K562 (cell line): ENCODE measurements around the gene PRKAR2B. TPM values are rescaled to one million over a fixed set of nuclear protein-coding genes. Genes with fewer than 3 reads are reported as not detected.

Experiments used
- ASH1L ChIP-seq: fragments of 450-650 bp; IDR thresholded peaks from 2 replicates; pipeline ENCODE4 v1.6.1; 2018; ENCODE audit warnings: borderline replicate concordance, mild to moderate bottlenecking, low read depth; ENCODE audit not compliant: partially characterized antibody
- BRD4 ChIP-seq: fragments of 200-600 bp; sonication (generic); IDR thresholded peaks from 2 replicates; pipeline ENCODE4 v1.6.1; 2017; ENCODE audit warnings: inconsistent platforms
- CBFA2T2 ChIP-seq: fragments of 450-650 bp; conservative IDR thresholded peaks from 2 replicates; pipeline ENCODE4 v1.6.1; 2017; ENCODE audit warnings: mild to moderate bottlenecking
- ELF1 ChIP-seq: fragments of 200-800 bp; sonication (Bioruptor generic); IDR thresholded peaks from 2 replicates; pipeline ENCODE4 v1.6.1; 2016; ENCODE audit warnings: missing genetic modification characterization, missing compliant biosample characterization
- ERF ChIP-seq: fragments of 450-650 bp; formaldehyde crosslinking; IDR thresholded peaks from 2 replicates; pipeline ENCODE4 v1.4.0; 2020; ENCODE audit warnings: mild to moderate bottlenecking, mixed read lengths
- GABPA ChIP-seq: fragments of 200-800 bp; sonication (Bioruptor generic); conservative IDR thresholded peaks from 2 replicates; pipeline ENCODE4 v1.6.1; 2016; ENCODE audit warnings: low read depth, missing genetic modification characterization, missing compliant biosample characterization
- GMEB1 ChIP-seq: fragments of 250-450 bp; sonication (Bioruptor Pico); IDR thresholded peaks from 2 replicates; pipeline ENCODE4 v1.4.0; 2020; ENCODE audit warnings: mild to moderate bottlenecking
- KAT7 ChIP-seq: sonication (generic); formaldehyde crosslinking; IDR thresholded peaks from 2 replicates; pipeline ENCODE4 v1.8.0; 2022; ENCODE audit warnings: missing genetic modification reagents, mild to moderate bottlenecking, borderline replicate concordance
- LARP7 ChIP-seq: fragments of 450-650 bp; IDR thresholded peaks from 2 replicates; pipeline ENCODE4 v1.6.1; 2016
- MITF ChIP-seq: IDR thresholded peaks from 2 replicates; pipeline ENCODE4 v1.6.1; 2014; ENCODE audit warnings: antibody characterized with exemption
- NCOR1 ChIP-seq: fragments of 450-650 bp; IDR thresholded peaks from 2 replicates; pipeline ENCODE4 v1.6.1; 2016; ENCODE audit warnings: mild to moderate bottlenecking, moderate library complexity
- NR2C1 ChIP-seq, 2 experiments: fragments of 450-650 bp; IDR thresholded peaks; 2 replicates each; pipeline ENCODE4 v1.6.1; 2017; ENCODE audit warnings: mild to moderate bottlenecking in 2 of 2, antibody characterized with exemption in 1 of 2, inconsistent platforms in 1 of 2, missing compliant biosample characterization in 1 of 2, missing genetic modification characterization in 1 of 2
- RAD21 ChIP-seq, 2 experiments: fragments of 250-450 bp in 1 of 2; fragments of 450-650 bp in 1 of 2; sonication (Bioruptor Pico) in 1 of 2; formaldehyde crosslinking in 1 of 2; IDR thresholded peaks in 1 of 2; conservative IDR thresholded peaks in 1 of 2; 2 replicates each; pipeline versions ENCODE4 v1.4.0 to v1.8.0; 2020 to 2022; ENCODE audit warnings: mild to moderate bottlenecking in 2 of 2, moderate library complexity in 1 of 2
- RBM15 ChIP-seq: fragments of 200-400 bp; formaldehyde crosslinking; IDR thresholded peaks from 2 replicates; pipeline ENCODE4 v1.6.1; 2018; ENCODE audit warnings: mild to moderate bottlenecking, low read length, moderate library complexity; ENCODE audit not compliant: insufficient read depth
- RBM39 ChIP-seq: fragments of 200-400 bp; formaldehyde crosslinking; optimal IDR thresholded peaks from 2 replicates; pipeline ENCODE3; 2018; ENCODE audit warnings: low read depth, low read length
- SOX6 ChIP-seq: fragments of 450-650 bp; IDR thresholded peaks from 2 replicates; pipeline ENCODE4 v1.6.1; 2014; ENCODE audit warnings: mild to moderate bottlenecking
- TAF9B ChIP-seq: fragments of 450-650 bp; IDR thresholded peaks from 2 replicates; pipeline ENCODE4 v1.6.1; 2018; ENCODE audit warnings: mild to moderate bottlenecking; ENCODE audit not compliant: partially characterized antibody
- THRAP3 ChIP-seq: fragments of 450-650 bp; IDR thresholded peaks from 2 replicates; pipeline ENCODE4 v1.6.1; 2016; ENCODE audit warnings: mild to moderate bottlenecking, inconsistent platforms, borderline replicate concordance
- ZNF354B ChIP-seq: fragments of 250-450 bp; sonication (Bioruptor Pico); IDR thresholded peaks from 2 replicates; pipeline ENCODE4 v1.4.0; 2020
- polyA plus RNA-seq, 8 experiments: library from polyadenylated mRNA; depleted of rRNA in 4 of 8; stranded (reverse) in 5 of 8; unstranded in 3 of 8; fragments of >200 nt; fragmentation: Nextera tagmentation in 2 of 8; fragmentation: Illumina TruSeq in 1 of 8; extraction: Ambion mirVana in 2 of 8; extraction: Trizol in 1 of 8; gene quantifications; 2 replicates each; pipeline versions ENCODE4 v1.2.1 to v1.2.3, GENCODE V29; 2011 to 2014; ENCODE audit warnings: inconsistent platforms in 1 of 8, missing spikeins in 1 of 8
- total RNA-seq, 7 experiments: library from RNA; depleted of rRNA in 6 of 7; stranded (reverse); fragments of >200 nt in 6 of 7; fragmentation: Illumina TruSeq in 2 of 7; extraction: Trizol in 2 of 7; gene quantifications; 2 replicates each; pipeline versions ENCODE4 v1.2.1 to v1.2.3, GENCODE V29; 2011 to 2021; ENCODE audit warnings: low replicate concordance in 1 of 7
- TF ChIP-seq, protein P1 (sequence below), 2 experiments: IDR thresholded peaks; 2 replicates each; pipeline ENCODE4 v1.6.1; 2011; ENCODE audit warnings: borderline replicate concordance in 1 of 2, control low read depth in 1 of 2, low read depth in 1 of 2, low read length in 1 of 2, mild to moderate bottlenecking in 1 of 2, mixed read lengths in 1 of 2, moderate library complexity in 1 of 2; ENCODE audit not compliant: insufficient read depth in 1 of 2, insufficient read length in 1 of 2, poor library complexity in 1 of 2, severe bottlenecking in 1 of 2; ENCODE audit errors: extremely low read depth in 1 of 2

PRKAR2B gene
- total and polyA plus RNA-seq, 9 of the 15 experiments (the other 6 are each of a cell fraction or from before 2014, with no cell fraction given): 59.0 to 173 (median 129) TPM

DNA sequence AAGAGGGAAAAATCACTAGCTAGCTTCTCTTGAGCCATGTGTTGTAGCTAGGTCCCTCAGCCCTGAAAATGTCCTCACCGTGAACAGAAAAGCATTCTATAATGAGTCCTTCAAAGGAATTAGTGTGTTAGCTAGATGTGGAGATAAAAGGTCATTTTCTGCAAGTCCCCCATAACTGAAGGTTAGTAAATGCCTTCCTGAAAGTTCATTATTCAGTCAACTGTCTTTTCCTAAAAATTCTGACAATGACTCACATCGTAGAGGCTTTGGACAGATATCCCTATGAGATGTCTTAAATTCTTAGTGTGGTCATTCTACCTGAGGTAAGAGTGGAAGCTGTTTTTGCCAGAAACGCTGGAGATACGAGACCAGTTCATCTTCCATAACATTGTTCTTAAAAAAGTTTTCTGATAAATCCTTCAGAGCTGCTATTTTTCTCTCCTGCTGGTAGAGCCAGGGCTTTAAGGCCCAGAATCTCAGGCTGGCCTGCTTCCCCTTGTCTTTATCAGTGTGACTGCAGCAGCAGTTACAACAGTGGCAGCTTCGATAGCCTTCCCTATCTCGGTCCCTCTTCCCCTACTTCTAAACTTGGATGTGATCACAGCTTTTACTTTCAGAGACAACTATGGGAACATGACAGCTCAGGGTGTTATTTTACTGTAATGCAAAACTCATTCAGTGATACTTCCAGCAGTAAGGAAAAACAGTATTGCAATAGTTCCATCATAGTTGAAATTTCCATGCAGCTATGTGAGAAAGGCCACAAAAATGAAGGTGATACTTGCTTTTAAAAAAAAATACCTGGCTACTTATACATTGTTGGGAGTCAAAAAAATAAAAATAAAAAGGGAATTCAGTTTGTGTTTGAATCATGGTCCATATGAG lies 37.3 kb upstream of the PRKAR2B start (continued):
- TF ChIP-seq GMEB1: no peak
- TF ChIP-seq TAF9B: peak; percentile 79
- peak; percentile 25; the same call in 1 of the 2 replicates for TF ChIP-seq ELF1
- peak; percentile 99 for TF ChIP-seq CBFA2T2
- TF ChIP-seq ASH1L: peak; percentile 38
- TF ChIP-seq RAD21 (CRISPR knock-in tag; conservative IDR thresholded peaks at IDR 0.05 in 1 of 2, IDR thresholded peaks at IDR 0.05 in 1 of 2): peak; percentile 50 to 57
- peak; percentile 100 for TF ChIP-seq NCOR1
- peak; percentile 84 for TF ChIP-seq RBM39
- TF ChIP-seq SOX6: peak; percentile 99
- peak; percentile 78 for TF ChIP-seq NR2C1 (IDR thresholded peaks at IDR 0.05)
- TF ChIP-seq NR2C1 (tag; IDR thresholded peaks at IDR 0.05): peak; percentile 74
- TF ChIP-seq KAT7 (CRISPR knock-in tag): 0 out of 2 replicates have a peak, but pooled peaks have one; percentile 63
- peak; percentile 66; the same call in 1 of the 2 replicates for TF ChIP-seq MITF
- peak; percentile 68; the same call in 1 of the 2 replicates for TF ChIP-seq THRAP3
- TF ChIP-seq BRD4: peak; percentile 82
- TF ChIP-seq LARP7: no peak
- TF ChIP-seq RBM15: no peak
- peak; percentile 24 for TF ChIP-seq ZNF354B (CRISPR knock-in tag)
- peak; percentile 57 for TF ChIP-seq ERF (CRISPR knock-in tag)
- peak; percentile 53 for TF ChIP-seq GABPA
- TF ChIP-seq, protein P1, sequence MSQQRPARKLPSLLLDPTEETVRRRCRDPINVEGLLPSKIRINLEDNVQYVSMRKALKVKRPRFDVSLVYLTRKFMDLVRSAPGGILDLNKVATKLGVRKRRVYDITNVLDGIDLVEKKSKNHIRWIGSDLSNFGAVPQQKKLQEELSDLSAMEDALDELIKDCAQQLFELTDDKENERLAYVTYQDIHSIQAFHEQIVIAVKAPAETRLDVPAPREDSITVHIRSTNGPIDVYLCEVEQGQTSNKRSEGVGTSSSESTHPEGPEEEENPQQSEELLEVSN (IDR thresholded peaks at IDR 0.05; ENCODE audit: borderline replicate concordance in 1 of 2, extremely low read depth in 1 of 2, insufficient read depth in 1 of 2, insufficient read length in 1 of 2, low read depth in 1 of 2, low read length in 1 of 2, poor library complexity in 1 of 2, severe bottlenecking in 1 of 2): peak in 1 of 2 experiments; percentile 42
